ENCODE data around the gene RBM43. TPM values are rescaled to one million over a fixed set of nuclear protein-coding genes. Genes with fewer than 3 reads are reported as not detected.
A peak's percentile ranks its signal among the peaks of the same experiment; 100 is the strongest.
"Not testable (repeated sequence)": the region's sequence is repeated elsewhere in the genome, so short reads cannot be mapped to it uniquely, and the experiment has no call there.

RBM43 gene
- 4.8 and 8.3 TPM in 2 replicates for total RNA-seq
- polyA plus RNA-seq (2012): 6.2 TPM

GRCh38 chr2:151261231-151261976 lies at the start of gene RBM43:
RBM43 (minus strand) TSS chr2:151261863; CDS start chr2:151261727, 136 bp downstream.
- DNase-seq (ENCODE audit: low read depth): peak; percentile 96

- DNase-seq (ENCODE audit: low read depth): not testable (repeated sequence)
These were observed 48.6 kb upstream of the RBM43 start for GRCh38 chr2:151310313-151310712.

GRCh38 chr2:151306621-151307020 lies 45.0 kb upstream of the RBM43 start:
- peak; percentile 65 for DNase-seq (ENCODE audit: low read depth)

GRCh38 chr2:151305129-151305691 lies 43.5 kb upstream of the RBM43 start:
- DNase-seq (ENCODE audit: low read depth): no peak

GRCh38 chr2:151302879-151303278 lies 41.2 kb upstream of the RBM43 start:
- peak; percentile 39 for DNase-seq (ENCODE audit: low read depth)

GRCh38 chr2:151302404-151302803 lies 40.7 kb upstream of the RBM43 start:
- no peak for DNase-seq (ENCODE audit: low read depth)

GRCh38 chr2:151299920-151300539 lies 38.4 kb upstream of the RBM43 start:
- DNase-seq (ENCODE audit: low read depth): no peak

GRCh38 chr2:151297882-151298281 lies 36.2 kb upstream of the RBM43 start:
- DNase-seq (ENCODE audit: low read depth): no peak

GRCh38 chr2:151295926-151296325 lies 34.3 kb upstream of the RBM43 start:
- DNase-seq (ENCODE audit: low read depth): not testable (repeated sequence)

GRCh38 chr2:151292546-151292945 lies 30.9 kb upstream of the RBM43 start:
- DNase-seq (ENCODE audit: low read depth): no peak

- DNase-seq (ENCODE audit: low read depth): no peak
These were observed 30.5 kb upstream of the RBM43 start for GRCh38 chr2:151292141-151292540.

GRCh38 chr2:151291224-151291623 lies 29.6 kb upstream of the RBM43 start:
- no peak for DNase-seq (ENCODE audit: low read depth)

GRCh38 chr2:151289972-151290866 lies 28.6 kb upstream of the RBM43 start:
- peak; percentile 55 for DNase-seq (ENCODE audit: low read depth)

- DNase-seq (ENCODE audit: low read depth): no peak
These were observed 26.0 kb upstream of the RBM43 start for GRCh38 chr2:151287513-151288250.

- DNase-seq (ENCODE audit: low read depth): no peak
These were observed 20.7 kb upstream of the RBM43 start for GRCh38 chr2:151282401-151282800.

- DNase-seq (ENCODE audit: low read depth): no peak
These were observed 18.6 kb upstream of the RBM43 start for GRCh38 chr2:151280271-151280670.

GRCh38 chr2:151278487-151278886 lies 16.8 kb upstream of the RBM43 start:
- no peak for DNase-seq (ENCODE audit: low read depth)

- DNase-seq (ENCODE audit: low read depth): peak; percentile 57
These were observed 15.4 kb upstream of the RBM43 start for GRCh38 chr2:151277067-151277466.

- no peak for DNase-seq (ENCODE audit: low read depth)
These were observed 13.6 kb upstream of the RBM43 start for GRCh38 chr2:151275291-151275690.

- DNase-seq (ENCODE audit: low read depth): no peak
These were observed 10.2 kb upstream of the RBM43 start for GRCh38 chr2:151271824-151272223.
